GM23338 (cell line): ENCODE results near the gene GCK. TPM values are rescaled to one million over a fixed set of nuclear protein-coding genes. Genes with fewer than 3 reads are reported as not detected.

Experiments
- ATAC-seq: fragments of 200-7000 bp; cut with Tn5 transposase; 3 replicates; pipeline ENCODE4 v1.9.1; 2020
- DNase-seq: peaks from one replicate; pipeline ENCODE4 v3.0.0-alpha.2; 2015; ENCODE audit warnings: low spot score
- H2AFZ ChIP-seq: fragments of 200-600 bp; sonication (generic); 2 replicates; pipeline ENCODE4 v1.8.0; 2016; ENCODE audit warnings: antibody characterized with exemption, mild to moderate bottlenecking, moderate library complexity
- H3F3A ChIP-seq: fragments of 200-600 bp; sonication (generic); replicated peaks from 2 replicates; pipeline ENCODE4 v1.8.0; 2017; ENCODE audit warnings: antibody characterized with exemption, mixed run types, low read depth
- H3K27ac ChIP-seq: fragments of 200-600 bp; sonication (generic); 2 replicates; pipeline ENCODE4 v1.6.1; 2016; ENCODE audit warnings: low read depth
- H3K27me3 ChIP-seq: fragments of 200-600 bp; sonication (generic); 2 replicates; pipeline ENCODE4 v1.8.0; 2016; ENCODE audit warnings: mild to moderate bottlenecking, mixed run types, moderate library complexity; ENCODE audit not compliant: insufficient read depth
- H3K36me3 ChIP-seq: fragments of 200-600 bp; sonication (generic); 2 replicates; pipeline ENCODE4 v1.8.0; 2016; ENCODE audit warnings: mild to moderate bottlenecking; ENCODE audit not compliant: insufficient read depth
- H3K4me1 ChIP-seq: fragments of 200-600 bp; sonication (generic); 2 replicates; pipeline ENCODE4 v1.8.0; 2016; ENCODE audit warnings: mild to moderate bottlenecking, moderate library complexity; ENCODE audit not compliant: insufficient read depth
- H3K4me2 ChIP-seq: fragments of 200-600 bp; sonication (generic); 2 replicates; pipeline ENCODE4 v1.7.1; 2017; ENCODE audit warnings: mixed run types
- H3K4me3 ChIP-seq: fragments of 200-600 bp; sonication (generic); 2 replicates; pipeline ENCODE4 v1.6.1; 2016; ENCODE audit warnings: mixed run types
- H3K79me2 ChIP-seq: fragments of 200-600 bp; sonication (generic); replicated peaks from 2 replicates; pipeline ENCODE4 v1.8.0; 2017; ENCODE audit warnings: mild to moderate bottlenecking; ENCODE audit not compliant: insufficient read depth
- H3K9me2 ChIP-seq: fragments of 200-600 bp; sonication (generic); 2 replicates; pipeline ENCODE4 v1.8.0; 2017; ENCODE audit not compliant: insufficient read depth
- H4K20me1 ChIP-seq: fragments of 200-600 bp; sonication (generic); replicated peaks from 2 replicates; pipeline ENCODE4 v1.8.0; 2017; ENCODE audit warnings: mild to moderate bottlenecking; ENCODE audit not compliant: insufficient read depth
- H3K27ac Mint-ChIP-seq: 2 replicates; pipeline ENCODE4 v1.8.0; 2020; ENCODE audit warnings: inconsistent platforms, mild to moderate bottlenecking, moderate library complexity, mixed read lengths
- H3K27me3 Mint-ChIP-seq: 3 replicates; pipeline ENCODE4 v1.8.0; 2022; ENCODE audit warnings: low read depth, mild to moderate bottlenecking, moderate library complexity, mixed read lengths, inconsistent platforms; ENCODE audit not compliant: insufficient read depth, poor library complexity
- H3K36me3 Mint-ChIP-seq: 3 replicates; pipeline ENCODE4 v1.8.0; 2021; ENCODE audit warnings: low read depth, mild to moderate bottlenecking, inconsistent platforms, moderate library complexity, mixed read lengths
- H3K4me1 Mint-ChIP-seq: 3 replicates; pipeline ENCODE4 v1.8.0; 2020; ENCODE audit warnings: mild to moderate bottlenecking, inconsistent platforms, mixed read lengths
- H3K4me3 Mint-ChIP-seq: 3 replicates; pipeline ENCODE4 v1.8.0; 2021; ENCODE audit warnings: moderate library complexity, mild to moderate bottlenecking, inconsistent platforms, mixed read lengths
- H3K9me3 Mint-ChIP-seq: 3 replicates; pipeline ENCODE4 v1.8.0; 2020; ENCODE audit warnings: moderate library complexity, mild to moderate bottlenecking, inconsistent platforms, mixed read lengths
- CREB1 ChIP-seq: fragments of 250-450 bp; sonication (Bioruptor Pico); IDR thresholded peaks from 2 replicates; pipeline ENCODE4 v1.5.0; 2020; ENCODE audit warnings: low read depth, mild to moderate bottlenecking, moderate library complexity
- CTCF ChIP-seq, 2 experiments: fragments of 200-600 bp in 1 of 2; sonication (generic) in 1 of 2; conservative IDR thresholded peaks; 2 replicates each; pipeline versions ENCODE4 v1.5.1 to v1.6.1; 2016 to 2017; ENCODE audit warnings: antibody characterized with exemption in 2 of 2, low read depth in 2 of 2, mild to moderate bottlenecking in 2 of 2, moderate library complexity in 1 of 2
- ETS1 ChIP-seq: IDR thresholded peaks from 2 replicates; pipeline ENCODE4 v1.6.1; 2016; ENCODE audit warnings: antibody characterized with exemption
- EZH2 ChIP-seq: fragments of 200-600 bp; sonication (generic); IDR thresholded peaks from one replicate; pipeline ENCODE4 v1.8.0; 2017; ENCODE audit warnings: antibody characterized with exemption, mild to moderate bottlenecking, low read depth; ENCODE audit not compliant: unreplicated experiment
- EZH2phosphoT487 ChIP-seq: fragments of 200-600 bp; sonication (generic); IDR thresholded peaks from one replicate; pipeline ENCODE4 v1.8.1; 2018; ENCODE audit warnings: antibody characterized with exemption; ENCODE audit not compliant: unreplicated experiment
- JUNB ChIP-seq: IDR thresholded peaks from one replicate; pipeline ENCODE4 v1.6.1; 2016; ENCODE audit warnings: antibody characterized with exemption; ENCODE audit not compliant: unreplicated experiment
- NANOG ChIP-seq: IDR thresholded peaks from 2 replicates; pipeline ENCODE4 v1.6.1; 2016; ENCODE audit warnings: antibody characterized with exemption, borderline replicate concordance
- POLR2AphosphoS5 ChIP-seq: IDR thresholded peaks from 2 replicates; pipeline ENCODE4 v1.6.1; 2016; ENCODE audit warnings: antibody characterized with exemption, low read depth
- REST ChIP-seq: IDR thresholded peaks from one replicate; pipeline ENCODE4 v1.6.1; 2018; ENCODE audit warnings: antibody characterized with exemption; ENCODE audit not compliant: unreplicated experiment
- STAT1 ChIP-seq: IDR thresholded peaks from one replicate; pipeline ENCODE4 v1.6.1; 2016; ENCODE audit warnings: antibody characterized with exemption; ENCODE audit not compliant: unreplicated experiment
- ZNF114 ChIP-seq: fragments of 250-450 bp; sonication (Bioruptor Pico); IDR thresholded peaks from 2 replicates; pipeline ENCODE4 v1.5.0; 2020; ENCODE audit warnings: mild to moderate bottlenecking, moderate library complexity
- ZNF331 ChIP-seq: fragments of 250-450 bp; sonication (Bioruptor Pico); IDR thresholded peaks from 2 replicates; pipeline ENCODE4 v1.5.0; 2020; ENCODE audit warnings: low read depth, mild to moderate bottlenecking, moderate library complexity
- ZNF462 ChIP-seq: fragments of 250-450 bp; sonication (Bioruptor Pico); IDR thresholded peaks from 2 replicates; pipeline ENCODE4 v1.5.0; 2020; ENCODE audit warnings: mild to moderate bottlenecking, moderate library complexity
- polyA plus RNA-seq: library from polyadenylated mRNA; unstranded; fragments of >200 nt; fragmentation: Nextera tagmentation; extraction: Ambion mirVana; gene quantifications from 2 replicates; pipeline ENCODE4 v1.2.1, GENCODE V29; 2016
- total RNA-seq: library from RNA; depleted of rRNA; stranded (reverse); fragments of >200 nt; shearing (Covaris generic); gene quantifications from 2 replicates; pipeline ENCODE4 v1.2.3, GENCODE V29; 2014

Gene GCK
- total and polyA plus RNA-seq, 2 experiments from 2014 or later: 6.1 to 7.3 TPM

- DNase-seq: no peak
- H3K4me3 ChIP-seq: no peak overlapping the region
- H3K27ac Mint-ChIP-seq: no peak overlapping the region
- H3K36me3 ChIP-seq: no peaks in the 10 kb centered on the region
- H3K9me3 Mint-ChIP-seq: no peaks in the 10 kb centered on the region
- no peak overlapping the region for H3K4me2 ChIP-seq
- H3K27me3 Mint-ChIP-seq: peaks cover 23% of the 10 kb centered on the region
- ATAC-seq: no peak
- H3K27me3 ChIP-seq: peaks cover 9% of the 10 kb centered on the region; the same call in 1 of the 2 replicates
- H4K20me1 ChIP-seq: no peaks in the 10 kb centered on the region
- H3F3A ChIP-seq: no peaks in the 10 kb centered on the region
- no peaks in the 10 kb centered on the region for H3K79me2 ChIP-seq
- no peak overlapping the region for H3K4me3 Mint-ChIP-seq
- H3K4me1 Mint-ChIP-seq: peaks cover 17% of the 10 kb centered on the region
- no peaks in the 10 kb centered on the region; the same call in 2 of the 3 replicates for H3K36me3 Mint-ChIP-seq
- H3K9me2 ChIP-seq: no peaks in the 10 kb centered on the region
- TF ChIP-seq CREB1 (CRISPR knock-in tag) (no peak), ZNF114 (CRISPR knock-in tag) (no peak), REST (no peak), ZNF462 (CRISPR knock-in tag) (no peak), POLR2AphosphoS5 (no peak), EZH2phosphoT487 (no peak), NANOG (no peak), ETS1 (no peak), STAT1 (no peak), JUNB (no peak), ZNF331 (CRISPR knock-in tag) (no peak), EZH2 (no peak), CTCF (conservative IDR thresholded peaks at IDR 0.05; ENCODE audit: low read depth in 2 of 2) (no peak)
- no peak overlapping the region for H3K27ac ChIP-seq
- H2AFZ ChIP-seq: peak overlapping the region; percentile 78
- H3K4me1 ChIP-seq: peaks cover 8% of the 10 kb centered on the region; the same call in 1 of the 2 replicates
These were observed 88.6 kb downstream of the GCK start for GRCh38 chr7:44100458-44101302.
